Measurements from ENCODE around the gene TSC2.

GRCh38 chr16:2056681-2057407, 9.1 kb downstream of the TSC2 start:
- TF ChIP-seq EZH2phosphoT487 (IDR thresholded peaks at IDR 0.05; ENCODE audit: insufficient read depth, low read depth) (no peak), EZH2 (IDR thresholded peaks at IDR 0.05; ENCODE audit: insufficient read depth, poor library complexity, severe bottlenecking) (no peak)
